GM12878 (cell line): Measurements from ENCODE around the gene ZNF296. TPM values are rescaled to one million over a fixed set of nuclear protein-coding genes. Genes with fewer than 3 reads are reported as not detected.

Experiments used
- EP300 ChIP-seq, 2 experiments: fragments of 150-350 bp in 1 of 2; IDR thresholded peaks; 2 replicates each; pipeline ENCODE4 v1.6.1; 2011 to 2012; ENCODE audit warnings: low read depth in 2 of 2, low read length in 2 of 2, borderline replicate concordance in 1 of 2, improper control_type of control experiment in 1 of 2, inconsistent platforms in 1 of 2; ENCODE audit not compliant: control insufficient read depth in 1 of 2
- GATAD2B ChIP-seq: fragments of 450-650 bp; conservative IDR thresholded peaks from 2 replicates; pipeline ENCODE4 v1.6.1; 2017; ENCODE audit warnings: low read depth, mild to moderate bottlenecking, moderate library complexity
- HDAC2 ChIP-seq: fragments of 200-600 bp; sonication (generic); IDR thresholded peaks from 2 replicates; pipeline ENCODE4 v1.6.1; 2017
- HDGF ChIP-seq: fragments of 450-650 bp; IDR thresholded peaks from 2 replicates; pipeline ENCODE4 v1.6.1; 2016; ENCODE audit warnings: antibody characterized with exemption
- IRF4 ChIP-seq: IDR thresholded peaks from 2 replicates; pipeline ENCODE4 v1.6.1; 2011; ENCODE audit warnings: low read depth, low read length
- MXI1 ChIP-seq: fragments of 150-350 bp; IDR thresholded peaks from 2 replicates; pipeline ENCODE4 v1.6.1; 2011; ENCODE audit warnings: low read depth, mild to moderate bottlenecking, inconsistent platforms, low read length, improper control_type of control experiment
- MYC ChIP-seq: IDR thresholded peaks from 2 replicates; pipeline ENCODE4 v1.6.1; 2011; ENCODE audit warnings: mild to moderate bottlenecking, low read length, moderate library complexity, inconsistent platforms; ENCODE audit not compliant: insufficient read depth, insufficient replicate concordance, insufficient read length, severe bottlenecking
- PAX5 ChIP-seq: IDR thresholded peaks from 2 replicates; pipeline ENCODE4 v1.6.1; 2011; ENCODE audit warnings: low read depth, low read length, borderline replicate concordance
- POLR2A ChIP-seq: IDR thresholded peaks from 2 replicates; pipeline ENCODE4 v1.6.1; 2011; ENCODE audit warnings: low read depth, mild to moderate bottlenecking, low read length
- POLR2AphosphoS2 ChIP-seq: IDR thresholded peaks from 2 replicates; pipeline ENCODE4 v1.6.1; 2011; ENCODE audit warnings: low read depth, mild to moderate bottlenecking, low read length, improper control_type of control experiment, moderate library complexity
- POU2F2 ChIP-seq: IDR thresholded peaks from 3 replicates; pipeline ENCODE4 v1.6.1; 2011; ENCODE audit warnings: low read depth, mild to moderate bottlenecking, low read length, borderline replicate concordance
- RB1 ChIP-seq: fragments of 450-650 bp; formaldehyde crosslinking; IDR thresholded peaks from 2 replicates; pipeline ENCODE4 v1.6.1; 2017; ENCODE audit warnings: mild to moderate bottlenecking, borderline replicate concordance
- RELA ChIP-seq: fragments of 450-650 bp; IDR thresholded peaks from 2 replicates; pipeline ENCODE4 v1.8.0; 2014; ENCODE audit warnings: borderline replicate concordance; ENCODE audit not compliant: partially characterized antibody
- RFX5 ChIP-seq: IDR thresholded peaks from 2 replicates; pipeline ENCODE4 v1.6.1; 2011; ENCODE audit warnings: low read depth, low read length, improper control_type of control experiment
- SMC3 ChIP-seq: IDR thresholded peaks from 2 replicates; pipeline ENCODE4 v1.6.1; 2011; ENCODE audit warnings: low read length, improper control_type of control experiment, borderline replicate concordance
- SPI1 ChIP-seq: IDR thresholded peaks from 2 replicates; pipeline ENCODE4 v1.6.1; 2011; ENCODE audit warnings: low read depth, mild to moderate bottlenecking, low read length, moderate library complexity, borderline replicate concordance; ENCODE audit not compliant: insufficient read depth
- YY1 ChIP-seq: IDR thresholded peaks from 2 replicates; pipeline ENCODE4 v1.6.1; 2011; ENCODE audit warnings: low read depth, mild to moderate bottlenecking, low read length
- polyA plus RNA-seq, 11 experiments: library from polyadenylated mRNA; depleted of rRNA in 4 of 11; unstranded in 6 of 11; stranded (reverse) in 5 of 11; fragments of >200 nt; fragmentation: Nextera tagmentation in 4 of 11; fragmentation: Illumina TruSeq in 1 of 11; extraction: Ambion mirVana in 4 of 11; extraction: Trizol in 1 of 11; gene quantifications; 1 replicate in 1 of 11; 2 replicates in 10 of 11; pipeline versions ENCODE4 v1.2.1 to v1.2.3, GENCODE V29; 2011 to 2016; ENCODE audit warnings: inconsistent platforms in 2 of 11, missing spikeins in 2 of 11, low read depth in 1 of 11
- total RNA-seq, 4 experiments: library from RNA; depleted of rRNA in 3 of 4; stranded (reverse); fragments of >200 nt in 3 of 4; fragmentation: Illumina TruSeq in 1 of 4; extraction: Trizol in 1 of 4; gene quantifications; 2 replicates each; pipeline versions ENCODE4 v1.2.1 to v1.2.3, GENCODE V29; 2013 to 2021
- TF ChIP-seq, protein P1 (sequence below): fragments of 450-650 bp; IDR thresholded peaks from 2 replicates; pipeline ENCODE4 v1.6.1; 2014; ENCODE audit warnings: mild to moderate bottlenecking
- TF ChIP-seq, protein P2 (sequence below): fragments of 150-350 bp; IDR thresholded peaks from 2 replicates; pipeline ENCODE4 v1.6.1; 2016; ENCODE audit warnings: low read depth, low read length
- TF ChIP-seq, protein P3 (sequence below), 3 experiments: IDR thresholded peaks in 2 of 3; conservative IDR thresholded peaks in 1 of 3; 2 replicates each; pipeline ENCODE4 v1.5.1; 2011; ENCODE audit warnings: low read depth in 3 of 3, low read length in 3 of 3, mild to moderate bottlenecking in 3 of 3, control low read depth in 2 of 3, moderate library complexity in 2 of 3, inconsistent platforms in 1 of 3, mixed read lengths in 1 of 3; ENCODE audit not compliant: control insufficient read depth in 2 of 3, insufficient read depth in 1 of 3; ENCODE audit errors: extremely low read depth in 1 of 3

The ZNF296 gene
- total and polyA plus RNA-seq, 10 of the 15 experiments (the other 5 are each of a cell fraction or from before 2014, with no cell fraction given) = 0.44 to 23.6 (median 3.5) TPM; not detected in 1

DNA sequence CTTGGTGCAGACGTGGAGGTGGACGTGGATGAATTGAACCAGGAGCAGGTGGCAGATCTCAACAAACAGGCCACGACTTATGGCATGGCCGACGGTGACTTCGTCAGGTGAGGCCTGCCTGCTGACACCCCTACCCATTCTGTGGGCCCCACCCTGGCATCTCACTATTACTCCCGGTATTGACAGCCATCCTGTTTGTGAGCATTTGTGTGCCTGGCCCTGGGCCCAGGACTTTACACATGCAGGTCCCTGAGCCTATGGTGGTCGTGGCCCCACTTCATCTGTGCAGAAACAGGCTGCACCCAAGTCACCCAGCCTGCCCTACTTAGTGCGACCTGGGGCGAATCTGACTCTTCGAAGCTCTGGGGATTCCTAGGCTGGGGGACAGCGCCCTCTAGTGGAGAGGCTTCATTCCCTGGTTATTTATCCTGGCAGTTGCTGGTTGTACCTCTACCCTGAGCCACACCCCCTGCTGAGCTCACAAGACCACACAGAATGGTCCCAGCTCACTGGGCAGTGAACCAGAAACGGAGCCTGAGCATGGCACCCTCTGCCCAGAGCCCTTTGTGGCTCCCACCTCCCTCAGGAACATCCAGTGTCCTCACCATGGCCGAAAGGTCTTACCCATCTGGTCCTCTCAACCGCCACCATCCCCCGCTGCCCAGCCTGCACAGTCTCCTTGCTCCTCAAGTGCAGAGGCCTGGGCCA, 16.9 kb downstream of the ZNF296 start (continued):
- TF ChIP-seq IRF4 (0 out of 2 replicates have a peak, but pooled peaks have one; percentile 26), POLR2A (no peak), MXI1 (peak; percentile 18; the same call in 1 of the 2 replicates), POU2F2 (0 out of 3 replicates have a peak, but pooled peaks have one; percentile 26), PAX5 (peak; percentile 60; the same call in 1 of the 2 replicates), RELA (peak; percentile 24), SMC3 (peak; percentile 87), MYC (no peak), POLR2AphosphoS2 (no peak), HDAC2 (no peak), SPI1 (no peak), GATAD2B (0 out of 2 replicates have a peak, but pooled peaks have one; percentile 44), EP300 (IDR thresholded peaks at IDR 0.05; ENCODE audit: borderline replicate concordance in 1 of 2, control insufficient read depth in 1 of 2, low read depth in 2 of 2, low read length in 2 of 2) (no peak), HDGF (0 out of 2 replicates have a peak, but pooled peaks have one; percentile 71), RFX5 (no peak; the same call in 1 of the 2 replicates), YY1 (peak; percentile 53; the same call in 1 of the 2 replicates), RB1 (peak; percentile 41; the same call in 1 of the 2 replicates)
- TF ChIP-seq, protein P1, sequence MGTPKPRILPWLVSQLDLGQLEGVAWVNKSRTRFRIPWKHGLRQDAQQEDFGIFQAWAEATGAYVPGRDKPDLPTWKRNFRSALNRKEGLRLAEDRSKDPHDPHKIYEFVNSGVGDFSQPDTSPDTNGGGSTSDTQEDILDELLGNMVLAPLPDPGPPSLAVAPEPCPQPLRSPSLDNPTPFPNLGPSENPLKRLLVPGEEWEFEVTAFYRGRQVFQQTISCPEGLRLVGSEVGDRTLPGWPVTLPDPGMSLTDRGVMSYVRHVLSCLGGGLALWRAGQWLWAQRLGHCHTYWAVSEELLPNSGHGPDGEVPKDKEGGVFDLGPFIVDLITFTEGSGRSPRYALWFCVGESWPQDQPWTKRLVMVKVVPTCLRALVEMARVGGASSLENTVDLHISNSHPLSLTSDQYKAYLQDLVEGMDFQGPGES = no peak
- TF ChIP-seq, protein P2, sequence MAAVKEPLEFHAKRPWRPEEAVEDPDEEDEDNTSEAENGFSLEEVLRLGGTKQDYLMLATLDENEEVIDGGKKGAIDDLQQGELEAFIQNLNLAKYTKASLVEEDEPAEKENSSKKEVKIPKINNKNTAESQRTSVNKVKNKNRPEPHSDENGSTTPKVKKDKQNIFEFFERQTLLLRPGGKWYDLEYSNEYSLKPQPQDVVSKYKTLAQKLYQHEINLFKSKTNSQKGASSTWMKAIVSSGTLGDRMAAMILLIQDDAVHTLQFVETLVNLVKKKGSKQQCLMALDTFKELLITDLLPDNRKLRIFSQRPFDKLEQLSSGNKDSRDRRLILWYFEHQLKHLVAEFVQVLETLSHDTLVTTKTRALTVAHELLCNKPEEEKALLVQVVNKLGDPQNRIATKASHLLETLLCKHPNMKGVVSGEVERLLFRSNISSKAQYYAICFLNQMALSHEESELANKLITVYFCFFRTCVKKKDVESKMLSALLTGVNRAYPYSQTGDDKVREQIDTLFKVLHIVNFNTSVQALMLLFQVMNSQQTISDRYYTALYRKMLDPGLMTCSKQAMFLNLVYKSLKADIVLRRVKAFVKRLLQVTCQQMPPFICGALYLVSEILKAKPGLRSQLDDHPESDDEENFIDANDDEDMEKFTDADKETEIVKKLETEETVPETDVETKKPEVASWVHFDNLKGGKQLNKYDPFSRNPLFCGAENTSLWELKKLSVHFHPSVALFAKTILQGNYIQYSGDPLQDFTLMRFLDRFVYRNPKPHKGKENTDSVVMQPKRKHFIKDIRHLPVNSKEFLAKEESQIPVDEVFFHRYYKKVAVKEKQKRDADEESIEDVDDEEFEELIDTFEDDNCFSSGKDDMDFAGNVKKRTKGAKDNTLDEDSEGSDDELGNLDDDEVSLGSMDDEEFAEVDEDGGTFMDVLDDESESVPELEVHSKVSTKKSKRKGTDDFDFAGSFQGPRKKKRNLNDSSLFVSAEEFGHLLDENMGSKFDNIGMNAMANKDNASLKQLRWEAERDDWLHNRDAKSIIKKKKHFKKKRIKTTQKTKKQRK = no peak
- TF ChIP-seq, protein P3, sequence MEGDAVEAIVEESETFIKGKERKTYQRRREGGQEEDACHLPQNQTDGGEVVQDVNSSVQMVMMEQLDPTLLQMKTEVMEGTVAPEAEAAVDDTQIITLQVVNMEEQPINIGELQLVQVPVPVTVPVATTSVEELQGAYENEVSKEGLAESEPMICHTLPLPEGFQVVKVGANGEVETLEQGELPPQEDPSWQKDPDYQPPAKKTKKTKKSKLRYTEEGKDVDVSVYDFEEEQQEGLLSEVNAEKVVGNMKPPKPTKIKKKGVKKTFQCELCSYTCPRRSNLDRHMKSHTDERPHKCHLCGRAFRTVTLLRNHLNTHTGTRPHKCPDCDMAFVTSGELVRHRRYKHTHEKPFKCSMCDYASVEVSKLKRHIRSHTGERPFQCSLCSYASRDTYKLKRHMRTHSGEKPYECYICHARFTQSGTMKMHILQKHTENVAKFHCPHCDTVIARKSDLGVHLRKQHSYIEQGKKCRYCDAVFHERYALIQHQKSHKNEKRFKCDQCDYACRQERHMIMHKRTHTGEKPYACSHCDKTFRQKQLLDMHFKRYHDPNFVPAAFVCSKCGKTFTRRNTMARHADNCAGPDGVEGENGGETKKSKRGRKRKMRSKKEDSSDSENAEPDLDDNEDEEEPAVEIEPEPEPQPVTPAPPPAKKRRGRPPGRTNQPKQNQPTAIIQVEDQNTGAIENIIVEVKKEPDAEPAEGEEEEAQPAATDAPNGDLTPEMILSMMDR (IDR thresholded peaks at IDR 0.05 in 2 of 3, conservative IDR thresholded peaks at IDR 0.05 in 1 of 3; ENCODE audit: control insufficient read depth in 2 of 3, extremely low read depth in 1 of 3, insufficient read depth in 1 of 3, low read depth in 3 of 3, low read length in 3 of 3) = peak; percentile 90 to 97 (median 90)
